MCF 10A (cell line): ENCODE results near the gene CAST. TPM values are rescaled to one million over a fixed set of nuclear protein-coding genes. Genes with fewer than 3 reads are reported as not detected.

Experiments
- BruUV-seq: library from RNA; stranded (reverse); fragments of 400-500 nt; replicated peaks from 2 replicates; lab custom pipeline; 2021; lab: Mats Ljungman, UMichigan
- CTCF ChIA-PET: fragments of 300-600 bp; sonication (Branson Sonifier 250); formaldehyde crosslinking; extraction: SDS; loops from one replicate; lab custom pipeline; 2021; ENCODE audit warnings: antibody characterized with exemption, inconsistent platforms; lab: Yijun Ruan, JAX
- POLR2A ChIA-PET: fragments of 300-600, 350-650 bp; sonication (Branson Sonifier 250); formaldehyde crosslinking; extraction: SDS; loops from one replicate; lab custom pipeline; 2020; ENCODE audit warnings: antibody characterized with exemption, inconsistent platforms; lab: Yijun Ruan, JAX
- DNase-seq: peaks from one replicate; pipeline ENCODE4 v3.0.0-alpha.2; 2018; ENCODE audit not compliant: unreplicated experiment
- H3K27ac Mint-ChIP-seq: one replicate; pipeline ENCODE4 v1.8.0; 2022; ENCODE audit warnings: mild to moderate bottlenecking, low read depth, mixed read lengths; ENCODE audit not compliant: unreplicated experiment
- H3K27me3 Mint-ChIP-seq: one replicate; pipeline ENCODE4 v1.8.0; 2022; ENCODE audit warnings: mixed read lengths; ENCODE audit not compliant: insufficient read depth, unreplicated experiment
- H3K36me3 Mint-ChIP-seq: one replicate; pipeline ENCODE4 v1.8.0; 2022; ENCODE audit warnings: mild to moderate bottlenecking, moderate library complexity, mixed read lengths; ENCODE audit not compliant: insufficient read depth, unreplicated experiment
- H3K4me1 Mint-ChIP-seq: one replicate; pipeline ENCODE4 v1.8.0; 2022; ENCODE audit warnings: mixed read lengths; ENCODE audit not compliant: insufficient read depth, unreplicated experiment
- H3K4me3 Mint-ChIP-seq: one replicate; pipeline ENCODE4 v1.8.0; 2022; ENCODE audit warnings: mild to moderate bottlenecking, moderate library complexity, mixed read lengths; ENCODE audit not compliant: unreplicated experiment
- H3K9me3 Mint-ChIP-seq: one replicate; pipeline ENCODE4 v1.8.0; 2022; ENCODE audit warnings: mixed read lengths; ENCODE audit not compliant: unreplicated experiment
- intact Hi-C: fragments of 100-400 bp; cut with micrococcal nuclease; formaldehyde crosslinking; loops from 2 replicates; pipeline ENCODE4 v1.14.1; 2022
- total RNA-seq: library from RNA; stranded (reverse); gene quantifications from 2 replicates; pipeline ENCODE4 v1.2.3, GENCODE V29; 2022
- TF ChIP-seq, protein P1 (sequence below): fragments of 200-600 bp; IDR thresholded peaks from one replicate; pipeline ENCODE4 v1.8.0; 2022; ENCODE audit warnings: antibody characterized with exemption, mild to moderate bottlenecking; ENCODE audit not compliant: unreplicated experiment

Gene CAST
- total RNA-seq, 1 experiment from 2014 or later: 351 TPM

DNA sequence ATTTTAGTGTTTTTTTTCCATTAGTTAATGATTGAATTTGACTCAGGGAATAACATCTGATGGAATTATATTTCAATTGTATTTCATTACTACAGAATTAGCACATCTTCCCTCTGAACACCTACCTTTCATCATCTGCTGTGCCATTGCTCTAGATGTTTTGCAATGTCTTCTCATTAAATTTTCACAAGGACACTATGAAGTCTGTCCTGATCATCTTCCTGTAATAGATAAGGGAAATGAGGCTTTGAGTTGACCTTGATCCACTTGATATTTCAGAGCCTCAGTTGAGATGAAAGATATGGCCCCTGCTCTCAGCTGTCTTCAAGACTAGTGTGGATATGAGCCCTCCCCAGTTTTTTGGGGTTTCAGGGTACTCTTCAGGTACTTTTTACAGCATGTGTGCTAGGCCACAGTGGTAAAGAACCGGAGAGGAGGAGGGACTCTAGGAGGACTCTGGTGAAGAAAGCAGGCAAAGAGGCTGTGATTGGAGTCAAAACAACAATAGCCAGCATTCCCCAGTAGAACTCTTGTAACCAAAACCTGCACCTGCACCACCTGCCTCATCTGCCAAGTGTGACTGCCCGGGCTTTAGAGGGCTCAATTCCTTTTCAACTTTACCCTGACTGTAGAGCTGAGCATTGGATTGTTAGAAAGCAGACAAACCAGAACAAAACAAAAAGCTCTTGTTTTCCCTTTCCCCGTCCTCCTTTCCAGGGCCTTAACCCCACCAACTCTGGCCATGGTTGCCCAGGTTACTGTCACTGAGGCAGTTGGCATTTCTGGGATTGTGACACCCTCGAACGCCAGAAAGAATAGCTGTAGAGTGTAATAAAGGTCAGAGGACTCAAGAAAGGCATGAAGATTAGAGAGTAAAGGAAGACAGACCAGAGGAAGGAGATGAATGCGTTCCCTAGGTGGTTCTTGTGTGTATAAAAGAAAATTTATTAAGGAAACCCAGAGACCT lies 89.3 kb downstream of the CAST start:
- no peak overlapping the region for H3K4me3 Mint-ChIP-seq
- ChIA-PET POLR2A (interaction anchor here (0.9 to 1.2 kb wide), 5 partner anchors 10 to 137 kb away, joined by 3 to 4 read pairs (median 3); no protein-coding TSS in a partner anchor), CTCF (interaction anchor here (0.6 to 4.2 kb wide), 28 partner anchors 9 to 552 kb away, joined by 3 to 41 read pairs (median 4); partner anchors contain the start of gene LIX1)
- intact Hi-C loops: loop anchor here (1.0 kb wide), 1 partner anchor 411 kb away; no protein-coding TSS in a partner anchor
- no peak for DNase-seq
- H3K27me3 Mint-ChIP-seq: no peaks in the 10 kb centered on the region
- H3K4me1 Mint-ChIP-seq: no peaks in the 10 kb centered on the region
- H3K36me3 Mint-ChIP-seq: peaks cover 90% of the 10 kb centered on the region
- BruUV-seq: no TSS peak
- peak overlapping the region; percentile 1 for H3K27ac Mint-ChIP-seq
- TF ChIP-seq, protein P1, sequence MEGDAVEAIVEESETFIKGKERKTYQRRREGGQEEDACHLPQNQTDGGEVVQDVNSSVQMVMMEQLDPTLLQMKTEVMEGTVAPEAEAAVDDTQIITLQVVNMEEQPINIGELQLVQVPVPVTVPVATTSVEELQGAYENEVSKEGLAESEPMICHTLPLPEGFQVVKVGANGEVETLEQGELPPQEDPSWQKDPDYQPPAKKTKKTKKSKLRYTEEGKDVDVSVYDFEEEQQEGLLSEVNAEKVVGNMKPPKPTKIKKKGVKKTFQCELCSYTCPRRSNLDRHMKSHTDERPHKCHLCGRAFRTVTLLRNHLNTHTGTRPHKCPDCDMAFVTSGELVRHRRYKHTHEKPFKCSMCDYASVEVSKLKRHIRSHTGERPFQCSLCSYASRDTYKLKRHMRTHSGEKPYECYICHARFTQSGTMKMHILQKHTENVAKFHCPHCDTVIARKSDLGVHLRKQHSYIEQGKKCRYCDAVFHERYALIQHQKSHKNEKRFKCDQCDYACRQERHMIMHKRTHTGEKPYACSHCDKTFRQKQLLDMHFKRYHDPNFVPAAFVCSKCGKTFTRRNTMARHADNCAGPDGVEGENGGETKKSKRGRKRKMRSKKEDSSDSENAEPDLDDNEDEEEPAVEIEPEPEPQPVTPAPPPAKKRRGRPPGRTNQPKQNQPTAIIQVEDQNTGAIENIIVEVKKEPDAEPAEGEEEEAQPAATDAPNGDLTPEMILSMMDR: no peak
- no peaks in the 10 kb centered on the region for H3K9me3 Mint-ChIP-seq

DNA sequence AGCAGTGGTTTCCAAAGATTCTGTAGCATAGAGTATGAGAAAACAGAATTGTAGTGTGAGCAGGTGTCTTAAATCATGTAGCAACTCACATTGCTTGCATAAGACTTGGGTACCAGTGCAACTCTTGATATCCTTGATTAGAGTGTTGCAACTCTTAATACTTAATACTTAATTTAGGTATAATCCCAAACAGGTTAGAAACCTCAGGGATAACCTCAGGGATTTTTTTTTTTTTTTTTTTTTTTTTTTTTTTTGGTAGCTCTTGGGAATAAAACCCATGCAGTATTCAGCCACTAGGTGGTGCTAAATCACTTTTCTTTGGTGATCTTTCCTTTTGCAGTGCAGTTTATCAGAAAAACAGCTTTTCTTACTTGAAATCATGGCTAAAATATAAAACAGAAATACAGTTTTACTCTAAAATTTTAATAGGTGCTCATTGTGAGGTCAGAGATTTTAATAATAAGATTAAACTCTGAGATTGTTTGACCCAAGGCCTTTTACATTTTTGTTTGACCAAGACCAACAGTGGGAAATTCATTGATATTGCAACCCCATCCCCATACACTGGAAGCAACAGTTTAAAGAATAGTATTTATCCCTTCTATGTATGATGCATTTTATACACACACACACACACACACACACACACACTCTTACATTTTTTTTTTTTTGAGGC lies 90.3 kb downstream of the CAST start:
- Mint-ChIP-seq H3K27me3 (no peaks in the 10 kb centered on the region), H3K4me3 (no peak overlapping the region), H3K27ac (no peak overlapping the region), H3K9me3 (no peaks in the 10 kb centered on the region), H3K36me3 (peaks cover 90% of the 10 kb centered on the region), H3K4me1 (no peaks in the 10 kb centered on the region)
- peak; percentile 70 for DNase-seq
- POLR2A ChIA-PET: interaction anchor here (0.9 to 1.2 kb wide), 6 partner anchors 11 to 138 kb away, joined by 3 to 4 read pairs (median 3); no protein-coding TSS in a partner anchor
- TF ChIP-seq, protein P1: no peak
- intact Hi-C loops: loop anchor here (1.0 kb wide), 1 partner anchor 410 kb away; no protein-coding TSS in a partner anchor
- CTCF ChIA-PET: interaction anchor here (0.6 to 4.2 kb wide), 30 partner anchors 10 to 889 kb away, joined by 3 to 41 read pairs (median 4); partner anchors contain the start of gene LIX1
- BruUV-seq: no TSS peak

DNA sequence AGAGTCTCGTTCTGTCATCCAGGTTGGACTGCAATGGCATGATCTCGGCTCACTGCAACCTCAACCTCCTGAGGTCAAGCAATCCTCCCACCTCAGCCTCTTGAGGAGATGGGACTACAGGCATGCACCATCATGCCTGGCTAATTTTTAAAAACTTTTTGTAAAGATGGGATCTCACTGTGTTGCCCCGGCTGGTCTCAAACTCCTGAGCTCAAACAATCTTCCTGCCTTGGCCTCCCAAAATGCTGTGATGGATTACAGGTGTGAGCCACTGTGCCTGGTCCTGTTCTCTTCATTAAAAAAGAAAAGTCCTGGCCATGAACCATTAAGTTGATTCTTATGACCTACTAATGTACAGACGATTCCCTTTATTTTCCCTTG lies 90.8 kb downstream of the CAST start:
- ChIA-PET POLR2A (interaction anchor here (0.9 kb wide), 1 partner anchor 11 kb away, joined by 3 read pairs; no protein-coding TSS in a partner anchor), CTCF (interaction anchor here (0.6 to 3.8 kb wide), 18 partner anchors 10 to 889 kb away, joined by 3 to 41 read pairs (median 4); no protein-coding TSS in a partner anchor)
- H3K27ac Mint-ChIP-seq: no peak overlapping the region
- no peaks in the 10 kb centered on the region for H3K9me3 Mint-ChIP-seq
- no peak for DNase-seq
- no TSS peak for BruUV-seq
- TF ChIP-seq, protein P1: no peak
- H3K36me3 Mint-ChIP-seq: peaks cover 90% of the 10 kb centered on the region
- intact Hi-C loops: no loop called here
- no peaks in the 10 kb centered on the region for H3K4me1 Mint-ChIP-seq
- H3K27me3 Mint-ChIP-seq: no peaks in the 10 kb centered on the region
- H3K4me3 Mint-ChIP-seq: no peak overlapping the region
